Testis (tissue), 2 donors: ENCODE measurements around the gene CAB39.

Experiments used
- POLR2A ChIP-seq: fragments of 450-650 bp; IDR thresholded peaks from one replicate; pipeline ENCODE4 v1.6.1; 2017; ENCODE audit warnings: antibody characterized with exemption, mild to moderate bottlenecking, moderate library complexity
- TF ChIP-seq, protein P1 (sequence below), 3 experiments: fragments of 450-650 bp in 2 of 3; fragments of 200-600 bp in 1 of 3; sonication (generic) in 1 of 3; IDR thresholded peaks; one replicate each; pipeline ENCODE4 v1.5.1; 2016 to 2019; ENCODE audit warnings: antibody characterized with exemption in 3 of 3, mild to moderate bottlenecking in 2 of 3, moderate library complexity in 1 of 3

DNA sequence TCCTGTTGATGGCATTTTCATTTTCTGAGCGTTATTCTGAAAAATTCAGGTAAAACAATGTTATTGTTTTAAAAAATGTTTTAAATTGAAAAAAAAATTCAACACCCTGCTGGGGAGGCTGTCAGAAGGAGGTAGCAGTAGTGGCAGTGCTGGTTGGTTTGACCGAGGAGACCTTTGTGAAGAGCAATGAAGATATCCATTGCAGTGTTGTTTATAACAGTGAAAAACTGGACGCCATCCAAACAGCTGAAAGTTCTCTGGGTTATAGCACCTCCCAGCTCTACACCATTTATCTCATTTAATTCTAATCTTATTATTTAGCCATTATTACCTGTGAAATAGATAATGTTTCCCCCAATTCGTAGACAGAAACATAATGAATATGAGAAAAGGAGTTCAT is 139.5 kb downstream of the CAB39 start:
- TF ChIP-seq, protein P1, sequence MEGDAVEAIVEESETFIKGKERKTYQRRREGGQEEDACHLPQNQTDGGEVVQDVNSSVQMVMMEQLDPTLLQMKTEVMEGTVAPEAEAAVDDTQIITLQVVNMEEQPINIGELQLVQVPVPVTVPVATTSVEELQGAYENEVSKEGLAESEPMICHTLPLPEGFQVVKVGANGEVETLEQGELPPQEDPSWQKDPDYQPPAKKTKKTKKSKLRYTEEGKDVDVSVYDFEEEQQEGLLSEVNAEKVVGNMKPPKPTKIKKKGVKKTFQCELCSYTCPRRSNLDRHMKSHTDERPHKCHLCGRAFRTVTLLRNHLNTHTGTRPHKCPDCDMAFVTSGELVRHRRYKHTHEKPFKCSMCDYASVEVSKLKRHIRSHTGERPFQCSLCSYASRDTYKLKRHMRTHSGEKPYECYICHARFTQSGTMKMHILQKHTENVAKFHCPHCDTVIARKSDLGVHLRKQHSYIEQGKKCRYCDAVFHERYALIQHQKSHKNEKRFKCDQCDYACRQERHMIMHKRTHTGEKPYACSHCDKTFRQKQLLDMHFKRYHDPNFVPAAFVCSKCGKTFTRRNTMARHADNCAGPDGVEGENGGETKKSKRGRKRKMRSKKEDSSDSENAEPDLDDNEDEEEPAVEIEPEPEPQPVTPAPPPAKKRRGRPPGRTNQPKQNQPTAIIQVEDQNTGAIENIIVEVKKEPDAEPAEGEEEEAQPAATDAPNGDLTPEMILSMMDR (IDR thresholded peaks at IDR 0.05), result no peak
- TF ChIP-seq POLR2A, result no peak
